Measurements from ENCODE around the gene KDM7A.

GRCh38 chr7:140153666-140154161 is 23.1 kb downstream of the KDM7A start:
- TF ChIP-seq CBX2 (IDR thresholded peaks at IDR 0.05; ENCODE audit: borderline replicate concordance, low read depth) = no peak
- TF ChIP-seq HDAC2 (IDR thresholded peaks at IDR 0.05) = no peak
- no peak for TF ChIP-seq CTCF (IDR thresholded peaks at IDR 0.05)
- no peak for TF ChIP-seq USF2 (IDR thresholded peaks at IDR 0.05)
- TF ChIP-seq NR3C1 (IDR thresholded peaks at IDR 0.05) = no peak

Measured in A549 (cell line).